GM12872 (cell line): Measurements from ENCODE around the gene MPDZ.

Experiments
- TF ChIP-seq, protein P1 (sequence below): IDR thresholded peaks from 3 replicates; pipeline ENCODE4 v1.5.1; 2011; ENCODE audit warnings: low read depth, mild to moderate bottlenecking, low read length, moderate library complexity; ENCODE audit not compliant: insufficient read depth

MPDZ gene

GRCh38 chr9:13279284-13280141 lies at the start of gene MPDZ:
Gene MPDZ, minus strand, starts transcription at chr9:13279692. Its CDS starts 29,377 bp downstream, at chr9:13250315.
- TF ChIP-seq, protein P1, sequence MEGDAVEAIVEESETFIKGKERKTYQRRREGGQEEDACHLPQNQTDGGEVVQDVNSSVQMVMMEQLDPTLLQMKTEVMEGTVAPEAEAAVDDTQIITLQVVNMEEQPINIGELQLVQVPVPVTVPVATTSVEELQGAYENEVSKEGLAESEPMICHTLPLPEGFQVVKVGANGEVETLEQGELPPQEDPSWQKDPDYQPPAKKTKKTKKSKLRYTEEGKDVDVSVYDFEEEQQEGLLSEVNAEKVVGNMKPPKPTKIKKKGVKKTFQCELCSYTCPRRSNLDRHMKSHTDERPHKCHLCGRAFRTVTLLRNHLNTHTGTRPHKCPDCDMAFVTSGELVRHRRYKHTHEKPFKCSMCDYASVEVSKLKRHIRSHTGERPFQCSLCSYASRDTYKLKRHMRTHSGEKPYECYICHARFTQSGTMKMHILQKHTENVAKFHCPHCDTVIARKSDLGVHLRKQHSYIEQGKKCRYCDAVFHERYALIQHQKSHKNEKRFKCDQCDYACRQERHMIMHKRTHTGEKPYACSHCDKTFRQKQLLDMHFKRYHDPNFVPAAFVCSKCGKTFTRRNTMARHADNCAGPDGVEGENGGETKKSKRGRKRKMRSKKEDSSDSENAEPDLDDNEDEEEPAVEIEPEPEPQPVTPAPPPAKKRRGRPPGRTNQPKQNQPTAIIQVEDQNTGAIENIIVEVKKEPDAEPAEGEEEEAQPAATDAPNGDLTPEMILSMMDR: no peak

DNA sequence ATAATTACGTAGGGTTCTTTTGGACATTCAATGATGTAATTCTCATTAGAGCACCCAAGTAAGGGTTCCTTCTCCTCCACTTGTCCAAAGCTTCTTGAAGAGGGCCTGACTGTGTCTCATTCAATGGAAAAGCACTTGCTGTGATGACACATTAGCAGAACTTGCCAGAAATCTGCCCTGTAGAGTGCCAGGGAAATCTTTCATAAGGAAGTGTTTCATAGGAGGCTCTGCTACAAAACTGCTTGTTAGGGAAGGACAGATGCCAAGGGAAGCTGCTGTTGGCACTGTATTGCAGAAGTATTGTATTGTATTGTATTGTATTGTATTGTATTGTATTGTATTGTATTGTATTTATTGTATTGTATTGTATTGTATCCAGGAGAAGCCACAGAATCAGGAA lies 45.5 kb upstream of the MPDZ start:
- TF ChIP-seq, protein P1: no peak

DNA sequence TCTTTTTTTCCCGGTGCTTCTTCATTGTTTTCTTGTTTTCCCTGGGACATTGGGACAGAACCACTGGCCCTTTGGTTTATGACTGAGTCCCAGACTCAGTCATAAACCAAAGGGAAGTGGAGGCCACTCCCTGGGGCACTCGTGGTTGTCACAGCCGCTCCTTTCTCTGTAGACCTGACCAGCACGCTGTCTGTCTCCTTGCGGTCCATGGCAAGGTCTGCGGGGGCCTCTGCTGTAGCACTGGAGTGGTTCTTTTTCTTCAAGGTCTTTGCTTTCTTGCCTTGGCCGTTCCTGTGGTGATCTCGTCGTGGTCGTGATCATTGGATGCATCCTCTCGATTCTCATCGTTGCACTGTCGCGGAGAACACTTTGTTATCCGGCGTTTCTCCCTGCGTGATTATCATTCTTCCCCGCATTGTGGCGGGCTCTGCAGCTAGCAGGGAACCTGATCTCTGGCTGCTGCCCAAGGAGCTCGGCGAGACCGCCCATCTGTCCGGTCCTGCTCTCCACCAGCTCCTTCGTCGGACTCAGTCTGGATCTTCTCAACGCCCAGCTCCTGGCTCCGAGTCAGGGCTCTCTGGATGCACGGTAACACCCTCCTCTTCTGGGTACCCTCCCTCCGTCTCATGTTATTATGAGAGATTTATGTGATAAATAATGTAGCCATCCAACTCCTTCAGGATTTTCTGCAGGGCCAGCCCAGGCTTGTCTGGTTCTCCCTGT lies 43.5 kb upstream of the MPDZ start:
- TF ChIP-seq, protein P1: no peak

DNA sequence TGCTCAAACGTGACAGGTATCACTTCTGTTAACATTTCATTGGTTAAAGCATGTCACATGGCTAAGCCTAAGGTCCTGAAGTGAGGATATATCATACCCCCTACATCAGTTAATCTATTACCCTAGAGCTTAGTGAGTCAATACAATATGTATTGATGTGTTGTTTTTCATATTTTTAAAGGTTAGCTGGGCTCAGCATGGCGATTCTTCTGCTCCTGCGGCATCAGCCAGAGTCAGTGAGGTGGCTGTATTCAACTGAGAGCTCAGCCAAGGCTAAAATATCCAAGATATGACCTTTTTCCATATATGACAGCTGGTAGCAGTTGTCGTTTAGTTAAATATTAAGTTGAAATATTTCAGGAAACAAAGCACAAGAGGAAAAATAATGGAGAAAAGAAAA lies 38.5 kb upstream of the MPDZ start:
- TF ChIP-seq, protein P1: no peak

GRCh38 chr9:13296972-13297371 lies 17.5 kb upstream of the MPDZ start:
- TF ChIP-seq, protein P1: no peak

GRCh38 chr9:13295556-13295955 lies 16.1 kb upstream of the MPDZ start:
- TF ChIP-seq, protein P1: no peak

GRCh38 chr9:13292782-13293181 lies 13.3 kb upstream of the MPDZ start:
- TF ChIP-seq, protein P1: no peak
